SU-DHL-6 (cell line): Measurements from ENCODE around the gene KRTAP10-11.
"Not testable (repeated sequence)": the region's sequence is repeated elsewhere in the genome, so short reads cannot be mapped to it uniquely, and the experiment has no call there.

Source experiments
- H2AFZ ChIP-seq: fragments of 200-600 bp; sonication (generic); 2 replicates; pipeline ENCODE4 v1.6.1; 2014; ENCODE audit warnings: low read depth, mild to moderate bottlenecking, moderate library complexity, mixed read lengths, antibody characterized with exemption, low read length; ENCODE audit not compliant: severe bottlenecking
- H3F3A ChIP-seq: fragments of 200-600 bp; shearing (Covaris generic); 2 replicates; pipeline ENCODE4 v1.6.0; 2016; ENCODE audit warnings: antibody characterized with exemption, mild to moderate bottlenecking; ENCODE audit not compliant: insufficient read depth
- H3K27ac ChIP-seq: fragments of 200-600 bp; sonication (generic); 2 replicates; pipeline ENCODE4 v1.5.1; 2016; ENCODE audit warnings: low read depth, mild to moderate bottlenecking, low read length, moderate library complexity, mixed read lengths
- H3K27me3 ChIP-seq: fragments of 200-600 bp; sonication (generic), shearing (Covaris generic); 2 replicates; pipeline ENCODE4 v1.6.0; 2014; ENCODE audit warnings: mild to moderate bottlenecking, low read length
- H3K36me3 ChIP-seq: fragments of 200-600 bp; sonication (generic); 2 replicates; pipeline ENCODE4 v1.6.1; 2014; ENCODE audit warnings: mild to moderate bottlenecking, low read length, mixed read lengths
- H3K4me2 ChIP-seq: fragments of 300-600, 200-600 bp; shearing (Covaris generic), sonication (generic); 2 replicates; pipeline ENCODE4 v1.6.0; 2014; ENCODE audit warnings: low read length, low read depth, mild to moderate bottlenecking; ENCODE audit not compliant: poor library complexity, severe bottlenecking
- H3K4me3 ChIP-seq: fragments of 200-600 bp; sonication (generic); 2 replicates; pipeline ENCODE4 v1.5.1; 2014; ENCODE audit warnings: antibody characterized with exemption, low read length, mild to moderate bottlenecking, mixed read lengths; ENCODE audit not compliant: insufficient read depth, poor library complexity, severe bottlenecking
- H3K79me2 ChIP-seq: fragments of 200-600 bp; sonication (generic); 2 replicates; pipeline ENCODE4 v1.6.1; 2014; ENCODE audit warnings: mild to moderate bottlenecking, low read length, moderate library complexity; ENCODE audit not compliant: insufficient read depth
- H3K9ac ChIP-seq: fragments of 200-600 bp; sonication (generic); 2 replicates; pipeline ENCODE4 v1.7.0; 2014; ENCODE audit warnings: mild to moderate bottlenecking, low read length
- H3K9me2 ChIP-seq: fragments of 200-600 bp; sonication (generic); replicated peaks from 2 replicates; pipeline ENCODE4 v1.6.1; 2014; ENCODE audit warnings: low read length; ENCODE audit not compliant: insufficient read depth
- H3K9me3 ChIP-seq: fragments of 200-600 bp; sonication (generic); 2 replicates; pipeline ENCODE4 v1.6.1; 2014; ENCODE audit warnings: low read length, mixed read lengths; ENCODE audit not compliant: insufficient read depth
- H4K20me1 ChIP-seq: fragments of 200-600 bp; sonication (generic); 2 replicates; pipeline ENCODE4 v1.6.1; 2014; ENCODE audit warnings: low read depth, mild to moderate bottlenecking, antibody characterized with exemption, low read length, moderate library complexity, mixed read lengths
- CTCF ChIP-seq: fragments of 200-600 bp; sonication (generic); IDR thresholded peaks from one replicate; pipeline ENCODE4 v1.5.1; 2017; ENCODE audit warnings: antibody characterized with exemption, mild to moderate bottlenecking, low read length, moderate library complexity; ENCODE audit not compliant: insufficient read depth, poor library complexity, severe bottlenecking
- EZH2phosphoT487 ChIP-seq: fragments of 200-600 bp; sonication (generic), shearing (Covaris generic); conservative IDR thresholded peaks from 2 replicates; pipeline ENCODE4 v1.6.1; 2018; ENCODE audit warnings: mild to moderate bottlenecking, antibody characterized with exemption, low read length, moderate library complexity, mixed read lengths

KRTAP10-11 gene

GRCh38 chr21:44625756-44626155 lies 20.5 kb upstream of the KRTAP10-11 start:
- no peaks in the 10 kb centered on the region for H3K79me2 ChIP-seq
- no peaks in the 10 kb centered on the region for H3K9me2 ChIP-seq
- H3K27me3 ChIP-seq = no peaks in the 10 kb centered on the region
- H4K20me1 ChIP-seq = no peaks in the 10 kb centered on the region
- H3K4me3 ChIP-seq = no peak overlapping the region
- H3F3A ChIP-seq = no peaks in the 10 kb centered on the region
- no peak overlapping the region for H3K27ac ChIP-seq
- peaks cover 14% of the 10 kb centered on the region; the same call in 1 of the 2 replicates for H3K9me3 ChIP-seq
- no peak for TF ChIP-seq CTCF
- TF ChIP-seq EZH2phosphoT487 = no peak
- H3K4me2 ChIP-seq = no peak overlapping the region
- H3K9ac ChIP-seq = no peak overlapping the region
- H3K36me3 ChIP-seq = no peaks in the 10 kb centered on the region
- H2AFZ ChIP-seq = no peak overlapping the region

- Histone ChIP-seq H3K9me2 (no peaks in the 10 kb centered on the region), H3K27ac (no peak overlapping the region), H3K4me2 (no peak overlapping the region), H3K79me2 (no peaks in the 10 kb centered on the region), H4K20me1 (no peaks in the 10 kb centered on the region), H3K36me3 (no peaks in the 10 kb centered on the region), H3K9ac (no peak overlapping the region), H3F3A (no peaks in the 10 kb centered on the region), H2AFZ (no peak overlapping the region), H3K9me3 (peaks cover 14% of the 10 kb centered on the region; the same call in 1 of the 2 replicates), H3K4me3 (no peak overlapping the region), H3K27me3 (no peaks in the 10 kb centered on the region)
- TF ChIP-seq EZH2phosphoT487 (no peak), CTCF (no peak)
Observed at GRCh38 chr21:44626262-44626661, 20.0 kb upstream of the KRTAP10-11 start.

- no peak within 1 kb of the TSS for H3K4me3 ChIP-seq
- no peaks in the 10 kb centered on the region for H4K20me1 ChIP-seq
- no peak within 1 kb of the TSS for H3K9ac ChIP-seq
- H3K9me3 ChIP-seq = peaks cover 14% of the 10 kb centered on the region; the same call in 1 of the 2 replicates
- no peaks in the 10 kb centered on the region for H3K9me2 ChIP-seq
- H3K79me2 ChIP-seq = no peaks in the 10 kb centered on the region
- no peaks in the 10 kb centered on the region for H3F3A ChIP-seq
- no peaks in the 10 kb centered on the region for H3K27me3 ChIP-seq
- H3K4me2 ChIP-seq = no peak within 1 kb of the TSS
- H3K36me3 ChIP-seq = no peaks in the 10 kb centered on the region
- no peak for TF ChIP-seq EZH2phosphoT487
- TF ChIP-seq CTCF = no peak
- H2AFZ ChIP-seq = no peak within 1 kb of the TSS
- no peak within 1 kb of the TSS for H3K27ac ChIP-seq
Observed at GRCh38 chr21:44626673-44627143, 19.5 kb upstream of the KRTAP10-11 start, which contains the start of gene KRTAP10-9. TSS of gene KRTAP10-9 (plus strand) at chr21:44627093. CDS start at chr21:44627172, 79 bp downstream.

GRCh38 chr21:44627181-44627822 lies 18.9 kb upstream of the KRTAP10-11 start:
- not testable (repeated sequence) for H3F3A ChIP-seq, H3K79me2 ChIP-seq, H3K9me2 ChIP-seq, H3K4me3 ChIP-seq, H3K27me3 ChIP-seq, H3K9ac ChIP-seq, H4K20me1 ChIP-seq, H2AFZ ChIP-seq, H3K36me3 ChIP-seq, H3K4me2 ChIP-seq, H3K27ac ChIP-seq
- peaks cover 14% of the 10 kb centered on the region; the same call in 1 of the 2 replicates for H3K9me3 ChIP-seq

GRCh38 chr21:44627831-44628233 lies 18.4 kb upstream of the KRTAP10-11 start:
- not testable (repeated sequence) for H3K27ac ChIP-seq, H2AFZ ChIP-seq, H4K20me1 ChIP-seq, H3K4me3 ChIP-seq, H3K4me2 ChIP-seq, H3K9me2 ChIP-seq, H3F3A ChIP-seq, H3K9ac ChIP-seq, H3K79me2 ChIP-seq, H3K36me3 ChIP-seq, H3K27me3 ChIP-seq
- H3K9me3 ChIP-seq = peaks cover 14% of the 10 kb centered on the region; the same call in 1 of the 2 replicates
